H1 (cell line): ENCODE data around the gene NLRP12. TPM values are rescaled to one million over a fixed set of nuclear protein-coding genes. Genes with fewer than 3 reads are reported as not detected.

Experiments
- CTCF ChIA-PET: fragments of 300-600 bp; sonication (Branson Sonifier 250); formaldehyde crosslinking; loops from one replicate; lab custom pipeline; 2021; ENCODE audit not compliant: partially characterized antibody; lab: Charles Lee
- POLR2A ChIA-PET: fragments of 300-600 bp; sonication (Branson Sonifier 250); formaldehyde crosslinking; loops from one replicate; lab custom pipeline; 2021; ENCODE audit warnings: inconsistent platforms; ENCODE audit not compliant: partially characterized antibody; lab: Charles Lee
- DNase-seq, 2 experiments: peaks; one replicate each; pipeline versions ENCODE4 v3.0.0 to v3.0.0-alpha.2; 2010 to 2022; ENCODE audit warnings: low spot score in 2 of 2, low read depth in 1 of 2, mixed read lengths in 1 of 2
- FAIRE-seq: peaks from 2 replicates; lab custom pipeline; 2011; peaks lifted over from hg19 to GRCh38; lab: Jason Lieb, UNC
- H2AFZ ChIP-seq: 2 replicates; pipeline ENCODE4 v1.8.1; 2012; ENCODE audit warnings: low read length, inconsistent platforms
- H2AK5ac ChIP-seq: 2 replicates; pipeline ENCODE4 v1.6.1; 2013; ENCODE audit warnings: low read depth, low read length
- H2BK120ac ChIP-seq: replicated peaks from 2 replicates; pipeline ENCODE3; 2013; ENCODE audit warnings: low read depth, low read length, inconsistent platforms
- H2BK12ac ChIP-seq: 2 replicates; pipeline ENCODE4 v1.6.1; 2013; ENCODE audit warnings: low read depth, low read length
- H2BK15ac ChIP-seq: 2 replicates; pipeline ENCODE4 v1.6.1; 2013; ENCODE audit warnings: low read length
- H2BK20ac ChIP-seq: 2 replicates; pipeline ENCODE4 v1.6.1; 2013; ENCODE audit warnings: low read length
- H2BK5ac ChIP-seq: 2 replicates; pipeline ENCODE4 v1.6.1; 2013; ENCODE audit warnings: low read depth, low read length
- H3K14ac ChIP-seq: 2 replicates; pipeline ENCODE4 v1.6.1; 2013; ENCODE audit warnings: inconsistent platforms; ENCODE audit not compliant: insufficient read length
- H3K18ac ChIP-seq: 2 replicates; pipeline ENCODE4 v1.6.1; 2013; ENCODE audit warnings: low read length; ENCODE audit errors: extremely low read depth
- H3K23ac ChIP-seq: 2 replicates; pipeline ENCODE4 v1.6.1; 2013; ENCODE audit warnings: inconsistent platforms; ENCODE audit not compliant: insufficient read length
- H3K23me2 ChIP-seq: 2 replicates; pipeline ENCODE4 v1.6.1; 2013; ENCODE audit warnings: low read depth, low read length
- H3K27ac ChIP-seq: 2 replicates; pipeline ENCODE4 v1.6.1; 2011; ENCODE audit warnings: low read depth, low read length, inconsistent platforms
- H3K27me3 ChIP-seq, 4 experiments: replicated peaks in 1 of 4; 1 replicate in 1 of 4; 2 replicates in 3 of 4; pipeline versions ENCODE4 v1.6.1 to v1.8.1; 2011 to 2013; ENCODE audit warnings: low read length in 3 of 4, mild to moderate bottlenecking in 3 of 4, inconsistent platforms in 2 of 4, mixed read lengths in 2 of 4, moderate library complexity in 1 of 4; ENCODE audit not compliant: control insufficient read depth in 3 of 4, insufficient read depth in 3 of 4; ENCODE audit errors: extremely low read depth in 1 of 4
- H3K36me3 ChIP-seq, 4 experiments: 2 replicates each; pipeline versions ENCODE4 v1.6.1 to v1.8.1; 2011 to 2013; ENCODE audit warnings: mild to moderate bottlenecking in 4 of 4, low read length in 3 of 4, moderate library complexity in 2 of 4, control low read depth in 1 of 4, inconsistent platforms in 1 of 4; ENCODE audit not compliant: insufficient read depth in 4 of 4, control insufficient read depth in 2 of 4
- H3K4ac ChIP-seq: replicated peaks from 2 replicates; pipeline ENCODE3; 2013; ENCODE audit warnings: low read length, low read depth, mixed read lengths, inconsistent platforms; ENCODE audit not compliant: insufficient read length
- H3K4me1 ChIP-seq, 4 experiments: replicated peaks in 1 of 4; 1 replicate in 1 of 4; 2 replicates in 3 of 4; pipeline versions ENCODE4 v1.6.1 to v1.8.1; 2011 to 2013; ENCODE audit warnings: low read length in 3 of 4, inconsistent platforms in 2 of 4, mixed read lengths in 1 of 4; ENCODE audit not compliant: insufficient read depth in 4 of 4, control insufficient read depth in 3 of 4
- H3K4me2 ChIP-seq, 2 experiments: 2 replicates each; pipeline versions ENCODE4 v1.6.1 to v1.8.1; 2011 to 2013; ENCODE audit warnings: low read depth in 2 of 2, low read length in 2 of 2, control low read depth in 1 of 2, inconsistent platforms in 1 of 2, mild to moderate bottlenecking in 1 of 2; ENCODE audit not compliant: insufficient read depth in 1 of 2
- H3K4me3 ChIP-seq, 4 experiments: fragments of 200-600, 300-600 bp in 1 of 4; sonication (generic), shearing (Covaris generic), sonication (Bioruptor Twin) in 1 of 4; 2 replicates each; pipeline versions ENCODE4 v1.5.1 to v1.8.1; 2011 to 2016; ENCODE audit warnings: low read length in 4 of 4, low read depth in 3 of 4, control low read depth in 2 of 4, inconsistent platforms in 2 of 4, mild to moderate bottlenecking in 2 of 4, mixed read lengths in 1 of 4, moderate library complexity in 1 of 4; ENCODE audit not compliant: insufficient read depth in 2 of 4; ENCODE audit errors: extremely low read depth in 1 of 4
- H3K56ac ChIP-seq: replicated peaks from 2 replicates; pipeline ENCODE3; 2013; ENCODE audit warnings: low read depth, mild to moderate bottlenecking, mixed read lengths, low read length, inconsistent platforms; ENCODE audit not compliant: insufficient read length
- H3K79me1 ChIP-seq: 2 replicates; pipeline ENCODE4 v1.6.1; 2013; ENCODE audit warnings: low read depth, low read length, control low read depth
- H3K79me2 ChIP-seq, 2 experiments: 2 replicates each; pipeline versions ENCODE4 v1.6.1 to v1.8.1; 2012 to 2013; ENCODE audit warnings: low read length in 2 of 2, mild to moderate bottlenecking in 2 of 2, inconsistent platforms in 1 of 2; ENCODE audit not compliant: insufficient read depth in 2 of 2, control insufficient read depth in 1 of 2
- H3K9ac ChIP-seq, 4 experiments: replicated peaks in 1 of 4; 1 replicate in 1 of 4; 2 replicates in 3 of 4; pipeline versions ENCODE4 v1.6.1 to v1.8.1; 2011 to 2013; ENCODE audit warnings: low read depth in 3 of 4, low read length in 3 of 4, control low read depth in 2 of 4, mild to moderate bottlenecking in 2 of 4, moderate library complexity in 2 of 4, inconsistent platforms in 1 of 4; ENCODE audit errors: extremely low read depth in 1 of 4
- H3K9me3 ChIP-seq, 2 experiments: 2 replicates each; pipeline versions ENCODE4 v1.6.1 to v1.8.1; 2012 to 2013; ENCODE audit warnings: mild to moderate bottlenecking in 2 of 2, moderate library complexity in 2 of 2, control low read depth in 1 of 2, inconsistent platforms in 1 of 2, low read depth in 1 of 2, low read length in 1 of 2, mixed read lengths in 1 of 2; ENCODE audit not compliant: insufficient read depth in 2 of 2
- H4K20me1 ChIP-seq, 2 experiments: replicated peaks in 1 of 2; 2 replicates each; pipeline versions ENCODE3 to v1.8.1; 2011 to 2013; ENCODE audit warnings: inconsistent platforms in 2 of 2, low read length in 2 of 2, mild to moderate bottlenecking in 1 of 2; ENCODE audit not compliant: insufficient read depth in 2 of 2, control insufficient read depth in 1 of 2
- H4K5ac ChIP-seq: 2 replicates; pipeline ENCODE4 v1.6.1; 2013; ENCODE audit warnings: low read length, low read depth, mixed read lengths, inconsistent platforms; ENCODE audit not compliant: insufficient read length
- H4K8ac ChIP-seq: 2 replicates; pipeline ENCODE4 v1.8.0; 2013; ENCODE audit warnings: mild to moderate bottlenecking, moderate library complexity, low read length, inconsistent platforms; ENCODE audit not compliant: insufficient read depth; ENCODE audit errors: extremely low read depth
- H4K91ac ChIP-seq: replicated peaks from 2 replicates; pipeline ENCODE3; 2013; ENCODE audit warnings: low read length, mixed read lengths, inconsistent platforms; ENCODE audit not compliant: insufficient read length
- FOSL1 ChIP-seq: IDR thresholded peaks from 2 replicates; pipeline ENCODE4 v1.6.1; 2011; ENCODE audit warnings: mild to moderate bottlenecking, low read depth, low read length, moderate library complexity; ENCODE audit not compliant: insufficient read depth
- POLR2AphosphoS5 ChIP-seq: IDR thresholded peaks from 2 replicates; pipeline ENCODE4 v1.6.1; 2011; ENCODE audit warnings: low read depth, low read length
- WGBS, 2 experiments: shearing (Covaris generic) in 1 of 2; methylation state at CpG; one replicate each; pipeline versions ENCODE4 v1.1.6 to v1.1.7; 2013 to 2015; ENCODE audit warnings: low lambda C conversion rate in 2 of 2, mixed read lengths in 2 of 2, inconsistent platforms in 1 of 2, low coverage in 1 of 2, missing lambda C conversion rate in 1 of 2; ENCODE audit not compliant: insufficient replicate concordance in 2 of 2, insufficient coverage in 1 of 2, insufficient read length in 1 of 2; ENCODE audit errors: extremely low coverage in 1 of 2, missing lambda C conversion rate in 1 of 2; 5-methylcytosine and 5-hydroxymethylcytosine counted together
- polyA plus RNA-seq, 7 experiments: library from polyadenylated mRNA; depleted of rRNA in 3 of 7; stranded (reverse) in 5 of 7; unstranded in 2 of 7; fragments of >200 nt in 5 of 7; fragments of 200-250 nt in 2 of 7; gene quantifications; 1 replicate in 5 of 7; 2 replicates in 1 of 7; 4 replicates in 1 of 7; pipeline versions ENCODE4 v1.2.1 to v1.2.3, GENCODE V29; 2011 to 2013; ENCODE audit warnings: missing spikeins in 2 of 7, mixed read lengths in 2 of 7
- total RNA-seq: library from RNA; stranded (reverse); fragmentation: NEBNext Ultra II Directional; extraction: Animal tissue kit (Norgen Biotek cat#: 25700); gene quantifications from 2 replicates; pipeline ENCODE4 v1.2.1, GENCODE V29; 2021

The NLRP12 gene
- total and polyA plus RNA-seq, 2 of the 8 experiments (the other 6 are each of a cell fraction or from before 2014, with no cell fraction given), result 1.0 to 1.8 TPM

DNA sequence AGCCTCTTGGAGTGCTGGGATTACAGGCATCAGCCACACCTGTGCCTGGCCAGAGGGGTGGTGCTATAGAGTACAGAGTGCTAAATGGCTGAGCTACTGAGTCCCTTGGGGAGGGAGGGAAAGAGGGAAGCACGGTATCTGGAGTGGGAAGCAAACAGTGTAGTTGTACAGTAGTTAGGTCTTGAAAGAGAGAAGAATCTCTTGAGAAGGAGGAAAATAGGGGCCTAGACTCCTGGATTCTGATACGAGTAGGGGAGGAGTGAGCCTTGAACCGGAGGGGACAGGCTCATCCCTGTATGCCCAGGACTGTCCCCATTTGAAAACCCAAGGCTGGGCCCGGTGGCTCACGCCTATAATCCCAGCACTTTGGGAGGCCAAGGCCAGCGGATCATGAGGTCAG, 48.6 kb upstream of the NLRP12 start:
- Histone ChIP-seq H3K4ac (no peak overlapping the region), H2BK120ac (no peak overlapping the region), H3K27me3 (no peaks in the 10 kb centered on the region), H3K4me3 (no peak overlapping the region), H3K18ac (no peak overlapping the region), H4K5ac (no peak overlapping the region), H3K56ac (no peak overlapping the region), H2AK5ac (no peak overlapping the region), H3K27ac (no peak overlapping the region), H3K79me1 (peaks cover 9% of the 10 kb centered on the region; the same call in 1 of the 2 replicates), H3K9me3 (no peaks in the 10 kb centered on the region), H3K4me2 (no peak overlapping the region), H3K4me1 (peaks cover 0 to 7% (median 4%) of the 10 kb centered on the region in 4 experiments; a peak in 3 of 7 replicates), H3K23ac (no peak overlapping the region), H3K36me3 (peaks cover 7 to 30% (median 16%) of the 10 kb centered on the region in 4 experiments; a peak in 6 of 8 replicates), H2AFZ (no peak overlapping the region), H3K79me2 (peaks cover 0 to 17% of the 10 kb centered on the region in 2 experiments; a peak in 1 of 4 replicates), H2BK20ac (no peak overlapping the region), H2BK15ac (no peak overlapping the region), H4K91ac (no peak overlapping the region), H2BK5ac (no peak overlapping the region), H2BK12ac (no peak overlapping the region), H4K8ac (no peak overlapping the region), H3K23me2 (peaks cover 13% of the 10 kb centered on the region; the same call in 1 of the 2 replicates), H3K14ac (no peak overlapping the region), H4K20me1 (peaks cover 6 to 9% of the 10 kb centered on the region in 2 experiments), H3K9ac (no peak overlapping the region)
- ChIA-PET CTCF (interaction anchor here (0.6 to 3.6 kb wide), 10 partner anchors 10 to 155 kb away, joined by 3 to 12 read pairs (median 3); partner anchors contain the start of gene PRKCG), POLR2A (interaction anchor here (1.0 to 4.1 kb wide), 4 partner anchors 11 to 39 kb away, joined by 3 to 46 read pairs (median 5); partner anchors contain the start of gene PRKCG)
- WGBS, 2 experiments, result 94% methylated on average over 6 of the region's 6 CpGs; no CpG with 5 or more reads in 1 of the 2 experiments
- TF ChIP-seq POLR2AphosphoS5 (peak; percentile 63), FOSL1 (no peak)
- FAIRE-seq, result no peak
- DNase-seq, result no peak
